ENCODE data around the gene ZNF420.
A peak's percentile ranks its signal among the peaks of the same experiment; 100 is the strongest.
"Not testable (repeated sequence)": the region's sequence is repeated elsewhere in the genome, so short reads cannot be mapped to it uniquely, and the experiment has no call there.

The ZNF420 gene

GRCh38 chr19:37077934-37078716 lies at the start of gene ZNF420:
ZNF420 (plus strand) TSS chr19:37078433; CDS start chr19:37089119, 10,686 bp downstream.
- peak; percentile 99 for DNase-seq

DNA sequence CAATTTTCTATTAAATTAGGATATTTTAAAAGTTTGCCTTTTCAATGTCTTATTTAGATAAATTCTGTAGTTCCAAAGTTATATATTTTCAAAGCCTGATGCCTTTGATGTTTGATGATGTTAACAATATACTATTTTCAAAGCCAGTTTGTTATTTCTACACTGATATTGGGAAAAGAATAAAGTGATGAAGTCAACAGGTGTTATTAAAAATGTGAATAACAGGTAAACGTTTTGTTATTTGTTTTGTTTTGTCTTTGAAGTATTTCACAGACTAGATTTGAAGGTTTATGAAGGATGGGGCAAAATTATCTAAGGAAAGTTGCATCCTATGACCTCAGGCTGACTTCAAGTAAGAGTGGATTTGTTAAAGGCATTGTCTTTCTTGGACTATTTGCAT lies 33.1 kb upstream of the ZNF420 start:
- DNase-seq = no peak

GRCh38 chr19:37055330-37055729 lies 22.9 kb upstream of the ZNF420 start:
- DNase-seq = no peak

GRCh38 chr19:37056776-37057175 lies 21.5 kb upstream of the ZNF420 start:
- no peak for DNase-seq

DNA sequence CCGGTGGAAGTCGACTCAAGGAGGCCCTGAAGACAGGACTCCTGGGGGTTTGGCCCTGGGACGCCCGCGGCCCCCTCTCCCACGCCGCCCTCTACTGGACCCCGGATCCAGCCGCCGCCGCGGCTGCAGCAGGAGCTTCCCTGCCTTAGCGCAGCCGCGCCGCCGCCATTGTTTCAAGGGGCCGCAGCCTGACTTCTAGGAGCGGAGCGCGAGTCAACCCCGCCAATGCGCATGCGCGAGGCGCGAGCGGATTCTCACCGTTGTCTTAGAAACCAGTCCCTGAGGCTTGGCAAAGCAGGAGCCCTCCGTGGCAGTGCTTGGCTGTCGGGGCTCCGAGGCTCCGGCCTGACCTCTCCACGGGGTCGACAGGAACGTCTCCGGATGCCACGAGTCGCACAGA lies 19.1 kb upstream of the ZNF420 start:
- DNase-seq = no peak

DNA sequence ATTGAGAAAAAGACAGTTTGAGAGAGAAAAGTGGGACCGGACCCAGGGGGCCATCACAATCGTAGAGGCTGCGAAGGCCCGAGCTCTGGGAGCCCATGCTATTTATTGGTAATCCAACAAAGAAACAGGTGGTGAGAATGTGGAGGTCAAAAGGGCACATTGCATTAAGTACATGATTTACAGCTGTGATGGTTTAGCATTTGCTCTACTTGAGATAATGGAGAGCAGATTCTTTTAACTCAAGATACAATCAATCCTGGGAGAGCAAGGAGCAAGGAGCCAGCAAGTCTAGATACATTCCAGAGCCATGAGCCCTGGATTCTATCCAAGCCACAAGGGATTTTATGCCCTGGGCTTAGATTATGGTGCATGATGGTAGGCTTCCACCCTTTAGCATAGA lies 13.3 kb upstream of the ZNF420 start:
- DNase-seq = peak; percentile 23

DNA sequence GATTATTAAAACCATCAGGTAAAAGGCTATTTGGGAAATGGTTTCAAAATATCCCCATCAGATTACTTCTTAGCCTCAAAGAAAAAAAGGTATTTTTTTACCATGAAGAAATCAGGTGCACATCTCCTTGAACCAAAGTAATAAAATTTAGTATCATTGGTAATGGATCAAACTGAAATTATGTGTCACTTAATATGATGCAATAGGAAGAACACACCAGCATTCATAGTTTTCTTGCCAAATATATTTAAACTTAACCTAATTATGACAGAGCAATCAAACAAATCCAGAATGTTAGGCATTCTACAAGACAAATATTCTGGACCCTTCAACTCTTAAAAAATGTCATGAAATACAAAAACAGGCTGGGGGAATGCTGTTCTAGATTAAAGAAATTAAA lies 4.1 kb upstream of the ZNF420 start:
- no peak for DNase-seq

GRCh38 chr19:37074819-37075362 lies 3.3 kb upstream of the ZNF420 start:
- no peak for DNase-seq

GRCh38 chr19:37076524-37076923 lies 1.7 kb upstream of the ZNF420 start:
- not testable (repeated sequence) for DNase-seq

DNA sequence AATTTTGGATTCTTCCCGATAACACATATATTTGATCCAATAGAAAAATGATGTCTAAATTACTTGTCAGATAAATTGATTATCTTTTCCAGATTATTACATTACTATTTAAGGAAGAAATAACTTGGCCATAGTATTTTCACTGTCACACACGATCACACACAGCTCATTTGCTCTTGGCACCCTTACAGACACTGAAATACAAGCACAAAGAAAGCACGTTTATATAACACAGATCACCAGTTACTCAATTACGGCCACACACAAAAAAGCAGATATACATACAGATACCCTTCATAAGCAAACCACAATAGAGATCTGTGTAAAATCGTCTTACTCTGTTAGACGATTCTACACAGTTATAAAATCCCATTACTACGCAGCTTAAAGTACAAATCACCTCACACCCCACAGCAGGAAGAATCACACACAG lies 716 bp upstream of the ZNF420 start:
- no peak for DNase-seq

- no peak for DNase-seq
Measured at GRCh38 chr19:37078717-37079032, 442 bp downstream of the ZNF420 start.

- no peak for DNase-seq
Measured at GRCh38 chr19:37079238-37079637, 1.0 kb downstream of the ZNF420 start.

DNA sequence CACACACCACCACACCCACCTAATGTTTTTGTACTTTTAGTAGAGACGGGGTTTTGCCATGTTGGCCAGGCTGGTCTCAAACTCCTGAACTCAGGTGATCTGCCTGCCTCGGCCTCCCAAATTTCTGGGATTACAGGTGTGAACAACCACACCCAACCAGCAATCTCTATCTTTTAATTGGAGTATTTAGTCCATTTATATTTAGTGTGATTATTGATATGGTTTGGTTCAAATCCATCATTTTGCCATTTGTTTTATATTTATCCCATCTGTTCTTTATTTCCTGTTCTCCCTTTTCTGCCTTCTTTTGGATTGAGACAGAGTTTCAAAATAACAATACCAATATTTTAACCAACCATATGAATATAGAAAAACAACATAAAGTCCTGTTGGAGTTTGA lies 4.1 kb downstream of the ZNF420 start:
- no peak for DNase-seq

DNA sequence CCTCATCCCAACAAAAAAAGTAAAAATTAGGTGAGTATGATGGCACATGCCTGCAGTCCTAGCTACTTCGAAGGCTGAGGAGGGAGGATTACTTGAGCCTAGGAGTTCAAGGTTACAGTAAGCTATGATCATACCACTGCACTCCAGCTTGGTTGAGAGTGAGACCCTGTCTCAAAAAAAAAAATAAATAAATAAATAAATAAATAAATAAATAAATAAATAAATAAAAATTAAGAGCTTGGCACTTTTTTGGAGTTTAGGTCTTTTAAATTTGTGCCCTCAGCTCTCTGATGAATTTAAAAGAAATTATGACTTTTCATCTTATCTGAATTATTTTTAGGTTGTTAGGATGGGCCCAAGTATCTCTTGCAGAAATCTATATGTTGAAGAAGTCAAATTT lies 8.9 kb downstream of the ZNF420 start:
- no peak for DNase-seq

GRCh38 chr19:37095859-37096258 lies 17.6 kb downstream of the ZNF420 start:
- peak; percentile 4 for DNase-seq

GRCh38 chr19:37098570-37098969 lies 20.3 kb downstream of the ZNF420 start:
- DNase-seq = no peak

DNA sequence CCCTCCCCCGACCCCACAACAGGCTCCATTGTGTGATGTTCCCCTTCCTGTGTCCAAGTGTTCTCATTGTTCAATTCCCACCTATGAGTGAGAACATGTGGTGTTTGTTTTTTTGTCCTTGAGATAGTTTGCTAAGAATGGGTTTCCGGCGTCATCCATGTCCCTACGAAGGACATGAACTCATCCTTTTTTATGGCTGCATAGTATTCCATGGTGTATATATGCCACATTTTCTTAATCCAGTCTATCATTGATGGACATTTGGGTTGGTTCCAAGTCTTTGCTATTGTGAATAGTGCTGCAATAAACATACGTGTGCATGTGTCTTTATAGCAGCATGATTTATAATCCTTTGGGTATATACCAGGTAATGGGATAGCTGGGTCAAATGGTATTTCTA lies 25.9 kb downstream of the ZNF420 start:
- not testable (repeated sequence) for DNase-seq

GRCh38 chr19:37111753-37112152 lies 33.5 kb downstream of the ZNF420 start:
- peak; percentile 40 for DNase-seq

DNA sequence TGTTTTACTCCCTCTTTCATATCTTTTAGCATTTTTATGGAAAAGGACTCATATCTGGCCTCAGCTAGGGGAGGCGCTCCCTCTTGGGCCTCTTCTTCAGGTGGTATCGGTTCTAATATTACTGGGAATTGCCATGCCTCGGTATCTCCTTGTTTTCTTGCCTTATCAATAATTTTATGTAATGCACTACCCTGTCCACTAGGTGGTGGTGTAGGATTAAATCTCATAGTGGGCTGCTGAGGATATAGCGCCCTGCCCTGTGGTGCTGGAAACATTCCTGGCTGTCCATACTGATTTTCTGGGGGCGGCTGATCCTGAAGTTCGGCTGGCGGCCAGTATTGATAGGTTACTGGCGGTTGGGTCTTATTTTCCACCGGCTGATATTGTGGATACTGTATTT lies 35.8 kb downstream of the ZNF420 start:
- DNase-seq = peak; percentile 6

DNA sequence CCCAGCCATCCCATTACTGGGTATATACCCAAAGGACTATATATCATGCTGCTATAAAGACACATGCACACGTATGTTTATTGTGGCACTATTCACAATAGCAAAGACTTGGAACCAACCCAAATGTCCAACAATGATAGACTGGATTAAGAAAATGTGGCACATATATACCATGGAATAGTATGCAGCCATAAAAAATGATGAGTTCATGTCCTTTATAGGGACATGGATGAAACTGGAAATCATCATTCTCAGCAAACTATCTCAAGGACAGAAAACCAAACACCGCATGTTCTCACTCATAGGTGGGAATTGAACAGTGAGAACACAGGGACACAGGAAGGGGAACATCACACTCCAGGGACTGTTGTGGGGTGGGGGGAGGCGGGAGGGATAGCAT lies 43.9 kb downstream of the ZNF420 start:
- not testable (repeated sequence) for DNase-seq

GRCh38 chr19:37127999-37128820 lies 50.0 kb downstream of the ZNF420 start:
- DNase-seq = no peak

GRCh38 chr19:37128821-37129177 lies 50.6 kb downstream of the ZNF420 start:
- no peak for DNase-seq

- no peak for DNase-seq
Measured at GRCh38 chr19:37136111-37136510, 57.9 kb downstream of the ZNF420 start.

DNA sequence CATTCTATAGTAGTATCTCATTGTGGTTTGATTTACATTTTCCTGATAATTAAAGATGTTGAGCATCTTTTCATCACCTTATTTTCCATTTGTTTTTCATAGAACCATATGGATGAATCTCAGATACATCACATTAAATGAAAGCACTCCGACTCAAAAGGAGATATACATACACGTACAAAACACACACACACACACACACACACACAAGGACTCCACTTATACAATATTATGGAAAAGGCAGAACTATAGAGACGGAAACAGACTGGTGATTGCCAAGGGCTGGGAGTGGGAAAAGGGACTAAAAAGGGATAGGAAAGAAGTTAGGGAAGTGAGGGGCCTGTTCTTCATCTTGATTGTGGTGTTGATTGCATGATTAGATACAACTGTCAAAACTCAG lies 70.0 kb downstream of the ZNF420 start:
- no peak for DNase-seq

Data from NCI-H69 (cell line).